Right lobe of liver (tissue), 6 donors: ENCODE data around the gene SRP14. TPM values are rescaled to one million over a fixed set of nuclear protein-coding genes. Genes with fewer than 3 reads are reported as not detected.

Experiments used
- ATAC-seq, 4 donors: fragments of 200-7000 bp; cut with Tn5 transposase; one replicate each; pipeline ENCODE4 v1.9.1; 2020; ENCODE audit warnings: mild to moderate bottlenecking in 4 of 4, moderate library complexity in 4 of 4
- DNase-seq, 3 donors: peaks; one replicate each; pipeline ENCODE4 v3.0.0-alpha.2; 2020
- H3K27ac ChIP-seq, 3 donors: fragments of 200-600 bp; one replicate each; pipeline ENCODE4 v1.8.0; 2022
- H3K27me3 ChIP-seq, 2 donors: fragments of 200-600 bp; one replicate each; pipeline ENCODE4 v1.8.0; 2022
- H3K36me3 ChIP-seq, 4 donors: fragments of 200-600 bp; sonication (generic) in 1 of 4; one replicate each; pipeline versions ENCODE4 v1.5.1 to v1.8.0; 2017 to 2022; ENCODE audit warnings: control low read depth in 1 of 4
- H3K4me1 ChIP-seq, 4 donors: fragments of 200-600 bp; sonication (generic) in 1 of 4; one replicate each; pipeline versions ENCODE4 v1.5.1 to v1.8.0; 2017 to 2022; ENCODE audit warnings: control low read depth in 1 of 4
- H3K4me3 ChIP-seq, 3 donors: fragments of 200-600 bp; one replicate each; pipeline ENCODE4 v1.8.0; 2022
- H3K9me3 ChIP-seq, 4 donors: fragments of 200-600 bp; sonication (generic) in 1 of 4; one replicate each; pipeline versions ENCODE4 v1.5.1 to v1.8.0; 2017 to 2022; ENCODE audit warnings: control low read depth in 1 of 4
- POLR2A ChIP-seq: fragments of 450-650 bp; IDR thresholded peaks from one replicate; pipeline ENCODE4 v1.6.1; 2017; ENCODE audit warnings: antibody characterized with exemption, mild to moderate bottlenecking
- WGBS: methylation state at CpG from one replicate; pipeline ENCODE4 v1.1.6; 2018; ENCODE audit warnings: low coverage, low lambda C conversion rate; ENCODE audit not compliant: insufficient coverage; ENCODE audit errors: missing lambda C conversion rate; 5-methylcytosine and 5-hydroxymethylcytosine counted together
- intact Hi-C, 2 donors: fragments of 100-400 bp; cut with DNase I; formaldehyde crosslinking; loops; one replicate each; pipeline versions ENCODE4 v1.11.2 to v1.14.1; 2022
- total RNA-seq, 6 experiments: library from RNA; depleted of rRNA in 2 of 6; stranded (reverse); fragments of >200 nt in 2 of 6; fragmentation: NEBNext Ultra II Directional in 3 of 6; extraction: Animal tissue kit (Norgen Biotek cat#: 25700) in 3 of 6; gene quantifications; one replicate each; pipeline versions ENCODE4 v1.1.0 to v1.2.4, GENCODE V29; 2016 to 2023
- TF ChIP-seq, protein P1 (sequence below), 4 donors: fragments of 200-600 bp in 3 of 4; fragments of 450-650 bp in 1 of 4; IDR thresholded peaks; one replicate each; pipeline versions ENCODE4 v1.5.1 to v1.8.0; 2016 to 2022; ENCODE audit warnings: antibody characterized with exemption in 4 of 4, mild to moderate bottlenecking in 2 of 4
- donor health status: DM: no; HTN: yes; CAD: no.
- donor health status: DM: no; HTN: no; CAD: no.
- donor health status: DM: no; HTN: no; CAD: no.
- donor health status: DM: no; HTN: yes; CAD: no.
- donor health status: DM: no; HTN: yes; CAD: no.

The SRP14 gene
- total RNA-seq, 6 experiments from 2014 or later = 57.9 to 277 (median 81.0) TPM

- peak; percentile 65 to 80 (median 71) for ATAC-seq
- 39% methylated on average over 6 of the region's 7 CpGs for WGBS
Measured at GRCh38 chr15:40003116-40003916, 35.7 kb downstream of the SRP14 start.

GRCh38 chr15:40002295-40002694 is 36.7 kb downstream of the SRP14 start:
- ATAC-seq (peak; percentile 93 to 94 (median 94)), DNase-seq (peak in 2 of 3 donors; percentile 61 to 82)
- intact Hi-C loops = no loop called here
- Histone ChIP-seq H3K4me1 (peaks cover 0 to 23% (median 2%) of the 10 kb centered on the region in 4 donors), H3K4me3 (peak overlapping the region in 1 of 3 donors; percentile 42), H3K27ac (peak overlapping the region in 2 of 3 donors; percentile 50 to 54), H3K36me3 (peaks cover 0 to 15% (median 7%) of the 10 kb centered on the region in 4 donors), H3K9me3 (no peaks in the 10 kb centered on the region), H3K27me3 (no peaks in the 10 kb centered on the region)
- TF ChIP-seq POLR2A = peak; percentile 63
- TF ChIP-seq, protein P1, sequence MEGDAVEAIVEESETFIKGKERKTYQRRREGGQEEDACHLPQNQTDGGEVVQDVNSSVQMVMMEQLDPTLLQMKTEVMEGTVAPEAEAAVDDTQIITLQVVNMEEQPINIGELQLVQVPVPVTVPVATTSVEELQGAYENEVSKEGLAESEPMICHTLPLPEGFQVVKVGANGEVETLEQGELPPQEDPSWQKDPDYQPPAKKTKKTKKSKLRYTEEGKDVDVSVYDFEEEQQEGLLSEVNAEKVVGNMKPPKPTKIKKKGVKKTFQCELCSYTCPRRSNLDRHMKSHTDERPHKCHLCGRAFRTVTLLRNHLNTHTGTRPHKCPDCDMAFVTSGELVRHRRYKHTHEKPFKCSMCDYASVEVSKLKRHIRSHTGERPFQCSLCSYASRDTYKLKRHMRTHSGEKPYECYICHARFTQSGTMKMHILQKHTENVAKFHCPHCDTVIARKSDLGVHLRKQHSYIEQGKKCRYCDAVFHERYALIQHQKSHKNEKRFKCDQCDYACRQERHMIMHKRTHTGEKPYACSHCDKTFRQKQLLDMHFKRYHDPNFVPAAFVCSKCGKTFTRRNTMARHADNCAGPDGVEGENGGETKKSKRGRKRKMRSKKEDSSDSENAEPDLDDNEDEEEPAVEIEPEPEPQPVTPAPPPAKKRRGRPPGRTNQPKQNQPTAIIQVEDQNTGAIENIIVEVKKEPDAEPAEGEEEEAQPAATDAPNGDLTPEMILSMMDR (IDR thresholded peaks at IDR 0.05) = no peak
- WGBS = 19% methylated on average over 2 of the region's 2 CpGs

More at GRCh38 chr15:40003116-40003916, 35.7 kb downstream of the SRP14 start:
- H3K4me1 ChIP-seq = peaks cover 0 to 23% (median 2%) of the 10 kb centered on the region in 4 donors
- peak overlapping the region; percentile 36 to 54 (median 50) for H3K27ac ChIP-seq
- DNase-seq = no peak
- peak; percentile 62 for TF ChIP-seq POLR2A
- TF ChIP-seq, protein P1 (IDR thresholded peaks at IDR 0.05) = no peak
- H3K27me3 ChIP-seq = no peaks in the 10 kb centered on the region
- no peaks in the 10 kb centered on the region for H3K9me3 ChIP-seq
- intact Hi-C loops = no loop called here
- H3K4me3 ChIP-seq = peak overlapping the region in 1 of 3 donors; percentile 42
- peaks cover 0 to 19% (median 10%) of the 10 kb centered on the region in 4 donors for H3K36me3 ChIP-seq

DNA sequence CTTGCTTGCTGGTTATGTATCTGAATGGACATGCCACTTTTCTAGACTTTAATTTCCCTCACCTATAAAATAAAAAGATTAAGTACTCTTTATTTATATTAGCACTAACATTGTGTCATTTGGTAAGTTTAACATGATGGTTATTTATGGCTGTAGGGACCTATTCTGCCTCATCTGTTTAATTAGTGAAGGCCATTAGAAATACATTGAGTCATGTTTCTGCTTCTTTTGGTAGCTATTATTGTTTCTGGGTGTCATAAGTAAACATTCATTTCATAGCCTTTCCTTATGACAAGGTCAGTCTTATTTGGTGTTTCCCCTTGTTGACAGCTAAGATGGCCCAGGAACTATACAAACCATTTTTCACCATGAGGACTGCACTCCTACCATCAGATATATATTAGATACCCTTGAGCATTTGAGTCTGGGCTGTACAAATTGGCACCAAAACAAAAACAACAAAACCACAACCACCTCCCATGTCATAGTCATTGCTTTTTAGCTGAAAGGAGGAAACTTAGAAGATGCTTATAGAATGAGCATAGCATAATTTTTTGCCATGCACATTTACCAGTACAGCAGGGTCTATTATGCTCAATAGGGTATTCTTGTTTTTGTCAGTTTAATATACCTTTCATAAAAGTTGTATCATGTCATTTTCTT is 39.3 kb downstream of the SRP14 start:
- Histone ChIP-seq H3K9me3 (no peaks in the 10 kb centered on the region), H3K27ac (no peak overlapping the region), H3K4me3 (no peak overlapping the region), H3K27me3 (no peaks in the 10 kb centered on the region), H3K4me1 (peaks cover 0 to 23% (median 0%) of the 10 kb centered on the region in 4 donors), H3K36me3 (peaks cover 0 to 5% (median 2%) of the 10 kb centered on the region in 4 donors)
- TF ChIP-seq POLR2A = no peak
- TF ChIP-seq, protein P1 (IDR thresholded peaks at IDR 0.05) = no peak
- ATAC-seq = no peak
- no peak for DNase-seq
- intact Hi-C loops = no loop called here

DNA sequence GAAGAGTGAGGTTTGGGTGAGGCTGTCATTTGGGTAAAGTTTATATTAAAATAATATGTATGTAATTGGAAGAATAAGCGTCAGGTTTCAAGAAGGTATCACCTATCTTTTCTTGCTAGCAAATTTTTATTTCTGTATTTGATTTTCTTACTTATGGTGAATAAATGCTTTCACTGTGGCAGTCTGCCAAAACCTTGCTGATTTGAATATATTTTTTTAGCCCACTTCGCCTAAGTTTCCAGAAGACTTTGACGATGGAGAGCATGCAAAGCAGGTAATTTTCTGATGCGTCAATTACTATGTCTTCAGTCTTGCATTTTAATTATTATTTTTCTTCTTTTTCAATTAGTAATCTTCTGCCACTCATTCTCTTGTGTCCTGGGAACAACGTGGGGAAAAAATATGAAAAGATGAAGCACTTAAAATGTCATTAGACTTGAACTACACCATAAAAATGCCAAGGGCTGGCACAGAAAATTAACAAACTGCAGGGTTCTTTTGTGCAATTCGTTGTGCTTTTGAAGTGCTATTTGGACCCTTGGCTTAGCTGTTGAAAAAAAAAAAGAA is 40.4 kb downstream of the SRP14 start:
- Histone ChIP-seq H3K4me1 (peaks cover 0 to 19% (median 0%) of the 10 kb centered on the region in 4 donors), H3K9me3 (no peaks in the 10 kb centered on the region), H3K36me3 (peaks cover 0 to 6% (median 4%) of the 10 kb centered on the region in 4 donors), H3K4me3 (no peak overlapping the region), H3K27ac (no peak overlapping the region), H3K27me3 (no peaks in the 10 kb centered on the region)
- DNase-seq (no peak), ATAC-seq (no peak)
- 73% methylated on average over 6 of the region's 6 CpGs for WGBS
- no peak for TF ChIP-seq POLR2A
- TF ChIP-seq, protein P1 (IDR thresholded peaks at IDR 0.05) = no peak
- intact Hi-C loops = no loop called here
